NCI-H2196 (cell line): ENCODE data around the gene ACAP3.

Source experiments
- DNase-seq: peaks from one replicate; lab custom pipeline; 2025; ENCODE audit not compliant: unreplicated experiment; lab: John Stamatoyannopoulos, UW

The ACAP3 gene

GRCh38 chr1:1286313-1287261, 21.1 kb downstream of the ACAP3 start:
- DNase-seq, result no peak

GRCh38 chr1:1285611-1286311, 22.0 kb downstream of the ACAP3 start:
- no peak for DNase-seq

- DNase-seq, result no peak
Measured at GRCh38 chr1:1285102-1285571, 22.6 kb downstream of the ACAP3 start.

DNA sequence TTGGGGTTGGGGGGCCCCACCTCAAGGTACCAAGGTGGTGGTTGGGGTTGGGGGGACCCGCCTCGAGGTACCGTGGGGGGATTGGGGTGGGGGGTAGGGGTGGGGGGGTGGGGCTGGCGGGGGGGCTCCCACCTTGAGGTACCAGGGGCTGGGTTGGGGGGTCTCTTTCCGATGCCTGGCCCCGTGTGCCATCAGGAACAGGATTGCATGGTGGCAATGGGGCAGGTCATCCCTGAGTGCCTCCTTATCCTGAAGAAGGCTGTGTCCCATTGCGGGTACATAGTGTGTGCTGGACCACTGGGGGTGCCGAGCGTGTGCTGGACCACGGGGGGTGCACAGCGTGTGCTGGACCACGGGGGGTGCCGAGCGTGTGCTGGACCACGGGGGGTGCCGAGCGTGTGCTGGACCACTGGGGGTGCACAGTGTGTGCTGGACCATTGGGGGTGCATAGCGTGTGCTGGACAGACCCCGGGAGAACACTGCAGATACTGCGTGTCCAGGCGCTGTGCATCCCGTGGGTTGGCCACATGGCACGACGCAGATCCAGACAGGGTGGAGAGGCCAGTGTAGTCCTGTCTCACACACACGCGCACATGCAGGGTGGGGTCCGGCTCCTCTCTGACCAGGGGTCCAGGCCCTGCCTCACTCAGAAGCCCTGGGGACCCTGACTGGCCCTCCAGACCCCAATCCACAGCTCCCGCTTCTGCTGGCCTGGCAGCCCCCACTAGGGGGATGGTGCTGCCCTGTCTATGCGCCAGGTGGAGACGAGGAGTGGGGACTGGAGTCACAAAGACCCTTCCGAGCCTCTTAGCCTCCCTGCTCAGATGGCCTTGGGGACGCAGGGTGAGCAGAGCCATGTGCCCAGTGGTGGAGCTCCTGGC, 23.3 kb downstream of the ACAP3 start:
- DNase-seq, result no peak

DNA sequence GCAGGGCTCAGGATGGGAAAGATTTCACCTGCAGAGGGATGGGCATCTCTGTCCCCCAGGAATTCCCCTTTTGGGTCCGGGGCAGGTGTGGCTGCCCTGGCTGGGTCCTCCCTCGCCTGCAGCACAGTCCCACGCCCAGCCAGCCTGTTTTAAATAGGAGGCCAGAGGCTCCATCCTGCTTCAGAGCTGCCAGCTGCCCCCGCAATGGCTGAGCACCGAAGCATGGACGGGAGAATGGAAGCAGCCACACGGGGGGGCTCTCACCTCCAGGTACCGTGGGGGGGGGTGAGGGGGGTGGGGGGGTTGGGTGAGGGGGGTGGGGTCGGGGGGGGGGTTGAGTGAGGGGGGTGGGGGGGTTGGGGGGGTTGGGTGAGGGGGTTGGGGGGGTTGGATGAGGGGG, 23.9 kb downstream of the ACAP3 start:
- peak; percentile 25 for DNase-seq

DNA sequence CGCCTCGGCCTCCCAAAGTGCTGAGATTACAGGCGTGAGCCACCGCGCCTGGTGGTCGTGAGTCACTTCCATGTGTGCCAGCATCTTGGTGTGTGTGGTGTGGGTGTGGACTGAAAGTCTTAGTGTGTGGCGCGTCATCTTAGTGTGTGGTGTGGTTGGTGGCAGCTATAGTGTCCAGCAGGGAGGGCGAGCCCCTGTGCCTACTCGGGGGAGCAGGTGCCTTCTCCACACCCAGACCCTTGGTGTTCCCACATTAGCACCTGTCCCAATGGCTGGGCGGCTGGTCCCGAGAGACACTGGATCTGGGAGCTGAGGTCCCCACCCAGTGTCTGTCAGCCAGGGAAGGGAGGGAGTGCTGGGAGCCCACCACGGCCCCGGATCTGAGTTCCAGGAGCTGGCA, 24.7 kb downstream of the ACAP3 start:
- DNase-seq, result no peak

- DNase-seq, result peak; percentile 78
Measured at GRCh38 chr1:1281533-1282321, 26.0 kb downstream of the ACAP3 start.

DNA sequence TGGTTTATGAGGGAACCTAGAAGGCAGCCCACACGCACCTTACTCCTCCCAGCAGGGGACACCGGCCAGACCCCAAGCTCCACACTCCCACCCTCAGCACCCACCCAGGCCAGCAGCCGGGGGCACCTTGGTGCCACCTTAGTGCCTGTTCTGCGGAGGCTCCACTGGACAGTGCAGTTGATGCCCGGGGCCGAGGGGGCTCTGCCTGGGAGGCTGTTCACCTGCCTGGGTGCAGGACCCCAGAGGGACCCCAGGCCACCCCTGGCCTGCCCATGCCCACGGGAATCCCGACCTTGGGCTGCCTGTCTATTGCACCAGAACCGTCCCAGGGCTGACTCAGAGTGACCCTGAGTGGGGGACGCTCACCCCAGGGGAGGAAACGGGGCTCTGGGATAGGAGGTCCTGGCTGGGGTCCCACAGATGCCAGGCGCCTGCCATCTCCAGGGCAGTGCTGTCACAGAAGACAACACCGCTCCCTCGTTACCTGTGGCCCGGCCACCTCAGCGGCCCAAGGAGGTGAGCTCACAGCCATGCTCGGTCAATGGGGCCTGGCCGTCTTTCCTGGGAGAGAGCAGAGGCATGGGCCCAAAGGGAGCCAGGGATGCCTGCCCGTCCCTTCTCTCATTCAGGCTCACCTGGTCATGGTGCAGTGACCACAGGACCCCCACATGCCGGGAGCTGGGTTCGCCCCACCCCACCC, 26.8 kb downstream of the ACAP3 start:
- DNase-seq, result no peak

DNA sequence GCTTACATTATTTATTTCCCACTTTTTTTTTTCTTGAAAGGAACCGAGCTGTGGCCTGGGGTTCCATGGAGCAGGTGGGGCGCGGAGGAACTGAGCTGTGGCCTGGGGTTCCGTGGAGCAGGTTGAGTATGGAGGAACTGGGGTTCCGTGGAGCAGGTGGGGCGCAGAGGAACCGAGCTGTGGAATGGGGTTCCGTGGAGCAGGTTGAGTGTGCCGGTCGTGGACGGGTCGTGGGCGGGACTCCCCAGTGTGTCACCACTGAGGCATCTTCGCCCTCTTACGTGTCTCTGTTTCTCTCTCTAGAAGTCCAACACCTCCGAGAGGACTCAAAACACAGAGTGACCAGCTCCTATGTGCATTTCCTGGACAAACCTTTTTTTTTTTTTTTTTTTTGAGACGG, 28.7 kb downstream of the ACAP3 start:
- no peak for DNase-seq

DNA sequence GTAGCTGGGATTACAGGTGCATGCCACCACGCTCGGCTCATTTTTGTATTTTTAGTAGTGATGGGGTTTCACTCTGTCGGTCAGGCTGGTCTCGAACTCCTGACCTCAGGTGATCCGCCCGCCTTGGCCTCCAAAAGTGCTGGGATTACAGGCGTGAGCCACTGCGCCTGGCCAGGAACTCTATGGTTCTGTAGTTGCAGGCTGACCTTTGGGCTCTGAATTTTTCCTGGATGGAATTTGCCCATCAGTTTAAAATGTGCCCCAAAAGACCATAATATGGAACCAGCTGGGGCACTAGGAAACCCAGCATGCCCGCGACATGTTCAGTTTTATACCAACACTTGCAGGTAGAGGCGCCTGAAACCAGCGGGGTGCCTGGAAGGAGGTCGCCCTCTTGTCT, 29.1 kb downstream of the ACAP3 start:
- no peak for DNase-seq

GRCh38 chr1:1275836-1276235, 31.9 kb downstream of the ACAP3 start:
- no peak for DNase-seq

GRCh38 chr1:1274931-1275431, 32.7 kb downstream of the ACAP3 start:
- no peak for DNase-seq

GRCh38 chr1:1274299-1274930, 33.3 kb downstream of the ACAP3 start:
- no peak for DNase-seq

- DNase-seq, result peak; percentile 85
Measured at GRCh38 chr1:1273512-1274298, 34.0 kb downstream of the ACAP3 start, which contains the start of gene UBE2J2. Gene UBE2J2, minus strand, starts transcription at chr1:1273854. Its CDS starts 5,862 bp downstream, at chr1:1267992.

GRCh38 chr1:1273209-1273511, 34.6 kb downstream of the ACAP3 start:
- DNase-seq, result no peak

- peak; percentile 31 for DNase-seq
Measured at GRCh38 chr1:1272341-1273208, 35.2 kb downstream of the ACAP3 start.

DNA sequence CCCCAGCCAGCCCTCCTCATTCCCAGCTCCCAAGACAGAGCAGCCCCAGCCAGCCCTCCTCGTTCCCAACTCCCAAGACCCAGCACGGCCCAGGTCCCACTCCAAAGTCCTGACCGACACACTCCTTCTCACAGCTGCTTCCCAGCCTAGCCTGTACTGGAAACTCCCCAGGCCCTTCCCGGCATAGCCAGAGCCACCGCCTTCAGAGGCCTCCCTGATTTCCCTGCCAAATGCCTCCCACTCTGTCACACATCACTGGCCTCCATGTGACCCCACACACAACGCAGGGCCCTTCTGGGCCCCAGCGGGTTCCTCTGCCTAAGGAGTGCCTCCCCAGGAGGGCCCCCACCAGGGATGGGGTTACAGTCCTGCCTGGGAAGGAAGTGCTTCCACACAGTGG, 36.9 kb downstream of the ACAP3 start:
- no peak for DNase-seq
